HepG2 (cell line): ENCODE data around the gene DDX31.
"Not testable (repeated sequence)": the region's sequence is repeated elsewhere in the genome, so short reads cannot be mapped to it uniquely, and the experiment has no call there.

ENCODE experiments used
- CHD4 ChIP-seq: fragments of 200-600 bp; sonication (generic); IDR thresholded peaks from 2 replicates; pipeline ENCODE4 v1.7.0; 2017; ENCODE audit warnings: mild to moderate bottlenecking, low read length, borderline replicate concordance
- CREB1 ChIP-seq, 2 experiments: fragments of 450-650 bp in 1 of 2; IDR thresholded peaks; 2 replicates each; pipeline ENCODE4 v1.6.1; 2016 to 2017; ENCODE audit warnings: control low read depth in 1 of 2, mild to moderate bottlenecking in 1 of 2, missing compliant biosample characterization in 1 of 2, missing genetic modification characterization in 1 of 2
- EZH2 ChIP-seq: conservative IDR thresholded peaks from 2 replicates; pipeline ENCODE4 v1.6.1; 2012; ENCODE audit warnings: mild to moderate bottlenecking, low read depth, low read length, moderate library complexity
- HMG20A ChIP-seq: IDR thresholded peaks from 2 replicates; pipeline ENCODE4 v1.6.1; 2016; ENCODE audit warnings: borderline replicate concordance
- MEIS1 ChIP-seq: sonication (generic); formaldehyde crosslinking; IDR thresholded peaks from 2 replicates; pipeline ENCODE4 v1.9.0; 2021; ENCODE audit warnings: mild to moderate bottlenecking, missing genetic modification reagents, moderate library complexity, borderline replicate concordance
- NFE2L1 ChIP-seq: sonication (generic); formaldehyde crosslinking; IDR thresholded peaks from 2 replicates; pipeline ENCODE4 v1.4.0; 2020; ENCODE audit warnings: missing genetic modification reagents, mild to moderate bottlenecking, borderline replicate concordance
- POLR2A ChIP-seq, 2 experiments: IDR thresholded peaks; 2 replicates each; pipeline ENCODE4 v1.6.1; 2011; ENCODE audit warnings: low read depth in 2 of 2, low read length in 2 of 2, mild to moderate bottlenecking in 1 of 2, moderate library complexity in 1 of 2; ENCODE audit not compliant: insufficient read depth in 1 of 2
- RBFOX2 ChIP-seq: fragments of 200-400 bp; formaldehyde crosslinking; IDR thresholded peaks from 2 replicates; pipeline ENCODE4 v1.6.1; 2017; ENCODE audit warnings: low read depth, mild to moderate bottlenecking, low read length
- TAF15 ChIP-seq: fragments of 200-400 bp; formaldehyde crosslinking; IDR thresholded peaks from one replicate; pipeline ENCODE4 v1.6.1; 2018; ENCODE audit warnings: mild to moderate bottlenecking, low read depth, low read length; ENCODE audit not compliant: poor library complexity, severe bottlenecking
- YEATS2 ChIP-seq: sonication (generic); formaldehyde crosslinking; IDR thresholded peaks from 2 replicates; pipeline ENCODE4 v1.4.0; 2020; ENCODE audit warnings: missing genetic modification reagents, borderline replicate concordance
- ZNF672 ChIP-seq: sonication (generic); formaldehyde crosslinking; IDR thresholded peaks from 2 replicates; pipeline ENCODE4 v1.8.1; 2022; ENCODE audit warnings: missing genetic modification reagents
- TF ChIP-seq, protein P1 (sequence below): sonication (generic); formaldehyde crosslinking; IDR thresholded peaks from 2 replicates; pipeline ENCODE4 v1.5.0; 2020; ENCODE audit warnings: mild to moderate bottlenecking, missing genetic modification reagents, moderate library complexity
- TF ChIP-seq, protein P2 (sequence below), 2 experiments: IDR thresholded peaks; 2 replicates each; pipeline ENCODE4 v1.6.1; 2011 to 2012; ENCODE audit warnings: low read length in 2 of 2, borderline replicate concordance in 1 of 2, low read depth in 1 of 2, mild to moderate bottlenecking in 1 of 2, moderate library complexity in 1 of 2
- TF ChIP-seq, protein P3 (sequence below): sonication (generic); formaldehyde crosslinking; IDR thresholded peaks from 2 replicates; pipeline ENCODE4 v1.4.0; 2020; ENCODE audit warnings: missing genetic modification reagents

DNA sequence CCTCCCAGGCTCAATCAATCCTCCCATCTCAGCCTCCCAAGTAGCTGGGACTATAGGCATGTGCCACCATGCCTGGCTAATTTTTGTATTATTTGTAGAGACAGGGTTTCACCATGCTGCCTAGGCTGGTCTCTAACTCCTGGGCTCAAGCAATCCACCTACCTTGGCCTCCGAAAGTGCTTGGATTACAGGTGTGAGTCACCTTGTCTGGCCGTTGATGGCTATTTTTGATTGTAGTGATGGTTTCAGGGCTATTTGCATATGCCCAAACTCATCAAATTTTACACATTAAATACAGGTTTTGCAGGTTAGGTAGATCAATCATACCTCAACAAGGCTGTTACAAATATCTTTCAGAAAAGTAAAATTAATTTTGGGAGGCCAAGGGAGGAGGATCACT lies 101.0 kb downstream of the DDX31 start:
- TF ChIP-seq POLR2A (IDR thresholded peaks at IDR 0.05; ENCODE audit: insufficient read depth in 1 of 2, low read depth in 2 of 2, low read length in 2 of 2); YEATS2; TAF15; EZH2; NFE2L1; CREB1 (IDR thresholded peaks at IDR 0.05); CREB1 (CRISPR knock-in tag; IDR thresholded peaks at IDR 0.05); HMG20A (CRISPR knock-in tag); ZNF672 (CRISPR knock-in tag); CHD4; MEIS1 (CRISPR knock-in tag); RBFOX2: not testable (repeated sequence)
- TF ChIP-seq, protein P1, sequence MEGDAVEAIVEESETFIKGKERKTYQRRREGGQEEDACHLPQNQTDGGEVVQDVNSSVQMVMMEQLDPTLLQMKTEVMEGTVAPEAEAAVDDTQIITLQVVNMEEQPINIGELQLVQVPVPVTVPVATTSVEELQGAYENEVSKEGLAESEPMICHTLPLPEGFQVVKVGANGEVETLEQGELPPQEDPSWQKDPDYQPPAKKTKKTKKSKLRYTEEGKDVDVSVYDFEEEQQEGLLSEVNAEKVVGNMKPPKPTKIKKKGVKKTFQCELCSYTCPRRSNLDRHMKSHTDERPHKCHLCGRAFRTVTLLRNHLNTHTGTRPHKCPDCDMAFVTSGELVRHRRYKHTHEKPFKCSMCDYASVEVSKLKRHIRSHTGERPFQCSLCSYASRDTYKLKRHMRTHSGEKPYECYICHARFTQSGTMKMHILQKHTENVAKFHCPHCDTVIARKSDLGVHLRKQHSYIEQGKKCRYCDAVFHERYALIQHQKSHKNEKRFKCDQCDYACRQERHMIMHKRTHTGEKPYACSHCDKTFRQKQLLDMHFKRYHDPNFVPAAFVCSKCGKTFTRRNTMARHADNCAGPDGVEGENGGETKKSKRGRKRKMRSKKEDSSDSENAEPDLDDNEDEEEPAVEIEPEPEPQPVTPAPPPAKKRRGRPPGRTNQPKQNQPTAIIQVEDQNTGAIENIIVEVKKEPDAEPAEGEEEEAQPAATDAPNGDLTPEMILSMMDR (CRISPR knock-in tag): not testable (repeated sequence)
- TF ChIP-seq, protein P2, sequence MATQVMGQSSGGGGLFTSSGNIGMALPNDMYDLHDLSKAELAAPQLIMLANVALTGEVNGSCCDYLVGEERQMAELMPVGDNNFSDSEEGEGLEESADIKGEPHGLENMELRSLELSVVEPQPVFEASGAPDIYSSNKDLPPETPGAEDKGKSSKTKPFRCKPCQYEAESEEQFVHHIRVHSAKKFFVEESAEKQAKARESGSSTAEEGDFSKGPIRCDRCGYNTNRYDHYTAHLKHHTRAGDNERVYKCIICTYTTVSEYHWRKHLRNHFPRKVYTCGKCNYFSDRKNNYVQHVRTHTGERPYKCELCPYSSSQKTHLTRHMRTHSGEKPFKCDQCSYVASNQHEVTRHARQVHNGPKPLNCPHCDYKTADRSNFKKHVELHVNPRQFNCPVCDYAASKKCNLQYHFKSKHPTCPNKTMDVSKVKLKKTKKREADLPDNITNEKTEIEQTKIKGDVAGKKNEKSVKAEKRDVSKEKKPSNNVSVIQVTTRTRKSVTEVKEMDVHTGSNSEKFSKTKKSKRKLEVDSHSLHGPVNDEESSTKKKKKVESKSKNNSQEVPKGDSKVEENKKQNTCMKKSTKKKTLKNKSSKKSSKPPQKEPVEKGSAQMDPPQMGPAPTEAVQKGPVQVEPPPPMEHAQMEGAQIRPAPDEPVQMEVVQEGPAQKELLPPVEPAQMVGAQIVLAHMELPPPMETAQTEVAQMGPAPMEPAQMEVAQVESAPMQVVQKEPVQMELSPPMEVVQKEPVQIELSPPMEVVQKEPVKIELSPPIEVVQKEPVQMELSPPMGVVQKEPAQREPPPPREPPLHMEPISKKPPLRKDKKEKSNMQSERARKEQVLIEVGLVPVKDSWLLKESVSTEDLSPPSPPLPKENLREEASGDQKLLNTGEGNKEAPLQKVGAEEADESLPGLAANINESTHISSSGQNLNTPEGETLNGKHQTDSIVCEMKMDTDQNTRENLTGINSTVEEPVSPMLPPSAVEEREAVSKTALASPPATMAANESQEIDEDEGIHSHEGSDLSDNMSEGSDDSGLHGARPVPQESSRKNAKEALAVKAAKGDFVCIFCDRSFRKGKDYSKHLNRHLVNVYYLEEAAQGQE (IDR thresholded peaks at IDR 0.05; ENCODE audit: borderline replicate concordance in 1 of 2, low read depth in 1 of 2, low read length in 2 of 2): not testable (repeated sequence)
- TF ChIP-seq, protein P3, sequence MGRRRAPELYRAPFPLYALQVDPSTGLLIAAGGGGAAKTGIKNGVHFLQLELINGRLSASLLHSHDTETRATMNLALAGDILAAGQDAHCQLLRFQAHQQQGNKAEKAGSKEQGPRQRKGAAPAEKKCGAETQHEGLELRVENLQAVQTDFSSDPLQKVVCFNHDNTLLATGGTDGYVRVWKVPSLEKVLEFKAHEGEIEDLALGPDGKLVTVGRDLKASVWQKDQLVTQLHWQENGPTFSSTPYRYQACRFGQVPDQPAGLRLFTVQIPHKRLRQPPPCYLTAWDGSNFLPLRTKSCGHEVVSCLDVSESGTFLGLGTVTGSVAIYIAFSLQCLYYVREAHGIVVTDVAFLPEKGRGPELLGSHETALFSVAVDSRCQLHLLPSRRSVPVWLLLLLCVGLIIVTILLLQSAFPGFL (CRISPR knock-in tag): not testable (repeated sequence)
